Activated T-cell treated with anti-CD3 and anti-CD28 coated beads, Interleukin-2, amount 50 U/mL, for 48 hours (primary cell): ENCODE data around the gene SMIM14.
"Not testable (repeated sequence)": the region's sequence is repeated elsewhere in the genome, so short reads cannot be mapped to it uniquely, and the experiment has no call there.

Experiments used
- DNase-seq, 2 experiments: peaks; one replicate each; pipeline ENCODE4 v3.0.0-alpha.2; 2020

SMIM14 gene

GRCh38 chr4:39591290-39591689, 47.4 kb downstream of the SMIM14 start:
- DNase-seq = no peak

GRCh38 chr4:39587881-39588280, 50.8 kb downstream of the SMIM14 start:
- no peak for DNase-seq

GRCh38 chr4:39574946-39575345, 63.7 kb downstream of the SMIM14 start:
- DNase-seq = no peak

GRCh38 chr4:39571504-39571903, 67.2 kb downstream of the SMIM14 start:
- DNase-seq = no peak

GRCh38 chr4:39571054-39571453, 67.6 kb downstream of the SMIM14 start:
- no peak for DNase-seq

- no peak for DNase-seq
Measured at GRCh38 chr4:39569209-39569608, 69.5 kb downstream of the SMIM14 start.

- DNase-seq = no peak
Measured at GRCh38 chr4:39568805-39569204, 69.9 kb downstream of the SMIM14 start.

GRCh38 chr4:39565878-39566600, 72.6 kb downstream of the SMIM14 start:
- no peak for DNase-seq

GRCh38 chr4:39563346-39563847, 75.3 kb downstream of the SMIM14 start:
- no peak for DNase-seq

- DNase-seq = no peak
Measured at GRCh38 chr4:39562792-39563191, 75.9 kb downstream of the SMIM14 start.

GRCh38 chr4:39559626-39560025, 79.0 kb downstream of the SMIM14 start:
- no peak for DNase-seq

GRCh38 chr4:39555472-39555871, 83.2 kb downstream of the SMIM14 start:
- no peak for DNase-seq

- no peak for DNase-seq
Measured at GRCh38 chr4:39548425-39549067, 90.1 kb downstream of the SMIM14 start.

- DNase-seq = no peak
Measured at GRCh38 chr4:39544580-39545315, 93.9 kb downstream of the SMIM14 start.

- not testable (repeated sequence) for DNase-seq
Measured at GRCh38 chr4:39544080-39544479, 94.6 kb downstream of the SMIM14 start.

GRCh38 chr4:39543034-39543433, 95.6 kb downstream of the SMIM14 start:
- DNase-seq = no peak

- DNase-seq = no peak
Measured at GRCh38 chr4:39542611-39543012, 96.1 kb downstream of the SMIM14 start.

- DNase-seq = no peak
Measured at GRCh38 chr4:39541987-39542610, 96.6 kb downstream of the SMIM14 start.

- no peak for DNase-seq
Measured at GRCh38 chr4:39539089-39539611, 99.5 kb downstream of the SMIM14 start.

GRCh38 chr4:39533541-39533940, 105.1 kb downstream of the SMIM14 start:
- no peak for DNase-seq

GRCh38 chr4:39532237-39532636, 106.4 kb downstream of the SMIM14 start:
- DNase-seq = not testable (repeated sequence)

- no peak for DNase-seq
Measured at GRCh38 chr4:39530682-39531081, 108.0 kb downstream of the SMIM14 start.

GRCh38 chr4:39529534-39529933, 109.1 kb downstream of the SMIM14 start:
- no peak for DNase-seq
